OCI-LY3 (cell line): Measurements from ENCODE around the gene RNF220.

Source experiments
- H2AFZ ChIP-seq: fragments of 200-600, 300-600 bp; shearing (Covaris generic); 2 replicates; pipeline ENCODE4 v1.6.0; 2014; ENCODE audit warnings: antibody characterized with exemption, low read depth, low read length
- H3K27ac ChIP-seq: fragments of 200-600, 300-600 bp; sonication (generic); 2 replicates; pipeline ENCODE4 v1.5.1; 2014; ENCODE audit warnings: mild to moderate bottlenecking, low read length, moderate library complexity, mixed read lengths
- H3K27me3 ChIP-seq: fragments of 200-600, 300-600 bp; sonication (generic); 2 replicates; pipeline ENCODE4 v1.6.1; 2014; ENCODE audit warnings: low read depth, low read length, mixed read lengths
- H3K36me3 ChIP-seq: fragments of 200-600, 300-600 bp; sonication (generic); replicated peaks from 2 replicates; pipeline ENCODE3; 2014; ENCODE audit warnings: low read depth, low read length, mixed read lengths
- H3K4me1 ChIP-seq: fragments of 300-600, 200-600 bp; sonication (generic); 2 replicates; pipeline ENCODE4 v1.6.1; 2014; ENCODE audit warnings: low read length, mixed read lengths
- H3K4me2 ChIP-seq: fragments of 200-600, 300-600 bp; sonication (generic); 2 replicates; pipeline ENCODE4 v1.6.1; 2014; ENCODE audit warnings: low read length, mixed read lengths
- H3K4me3 ChIP-seq: fragments of 300-600, 200-600 bp; sonication (generic); 2 replicates; pipeline ENCODE4 v1.5.1; 2014; ENCODE audit warnings: antibody characterized with exemption, mild to moderate bottlenecking, low read length, moderate library complexity
- H3K79me2 ChIP-seq: fragments of 300-600, 200-600 bp; shearing (Covaris generic); 2 replicates; pipeline ENCODE4 v1.6.1; 2014; ENCODE audit warnings: mild to moderate bottlenecking, low read length, mixed read lengths
- H3K9ac ChIP-seq: fragments of 300-600, 200-600 bp; shearing (Covaris generic); 2 replicates; pipeline ENCODE4 v1.6.0; 2014; ENCODE audit warnings: mild to moderate bottlenecking, low read length, moderate library complexity
- H3K9me3 ChIP-seq: fragments of 200-600, 300-600 bp; shearing (Covaris generic); 2 replicates; pipeline ENCODE4 v1.6.1; 2014; ENCODE audit warnings: low read length, mixed read lengths; ENCODE audit not compliant: insufficient read depth
- H4K20me1 ChIP-seq: fragments of 200-600, 300-600 bp; sonication (generic); 2 replicates; pipeline ENCODE4 v1.6.1; 2016; ENCODE audit warnings: low read length, mixed read lengths; ENCODE audit not compliant: insufficient read depth
- CTCF ChIP-seq: fragments of 200-600, 300-600 bp; sonication (generic); IDR thresholded peaks from 2 replicates; pipeline ENCODE4 v1.5.1; 2014; ENCODE audit warnings: antibody characterized with exemption, low read length, low read depth
- EZH2phosphoT487 ChIP-seq: fragments of 200-600 bp; shearing (Covaris generic); IDR thresholded peaks from 2 replicates; pipeline ENCODE4 v1.6.1; 2018; ENCODE audit warnings: antibody characterized with exemption, mixed run types, low read depth

RNF220 gene

DNA sequence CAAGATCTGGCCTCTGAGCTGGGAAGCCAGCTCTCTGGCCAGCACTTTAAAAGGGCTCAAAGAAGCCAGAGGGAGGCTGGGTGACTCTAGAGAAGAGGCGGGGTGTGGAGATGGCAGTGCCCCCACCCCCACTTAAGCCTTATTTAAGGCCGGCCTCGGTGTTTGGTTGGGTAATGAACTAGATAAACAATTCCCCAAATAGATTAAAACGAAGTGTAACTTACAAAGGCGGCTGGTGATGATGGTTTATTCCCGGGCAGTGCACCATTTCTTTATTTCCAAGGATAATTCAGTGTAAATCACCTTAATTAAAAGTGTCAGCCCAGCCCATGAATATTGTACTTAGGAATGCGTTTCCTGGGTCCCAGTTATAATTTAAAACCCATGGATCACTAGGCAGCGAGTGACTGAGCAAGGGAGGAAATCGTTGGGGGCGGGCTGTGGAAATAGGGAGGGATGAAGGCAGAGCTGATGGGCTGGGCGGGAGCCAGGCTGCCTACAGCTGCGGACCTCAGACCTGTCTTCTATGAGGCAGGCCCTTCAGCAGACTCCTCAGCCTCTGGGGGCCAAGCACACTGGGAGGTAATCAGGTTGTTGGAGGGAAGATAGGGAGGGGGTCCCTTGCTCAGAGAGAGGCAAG is 214.3 kb downstream of the RNF220 start:
- no peaks in the 10 kb centered on the region for H3K4me1 ChIP-seq
- no peaks in the 10 kb centered on the region for H3K27me3 ChIP-seq
- no peak overlapping the region for H3K4me2 ChIP-seq
- no peaks in the 10 kb centered on the region for H3K36me3 ChIP-seq
- H4K20me1 ChIP-seq: no peaks in the 10 kb centered on the region
- H3K79me2 ChIP-seq: no peaks in the 10 kb centered on the region
- H3K9ac ChIP-seq: no peak overlapping the region
- no peaks in the 10 kb centered on the region for H3K9me3 ChIP-seq
- no peak overlapping the region for H2AFZ ChIP-seq
- no peak overlapping the region for H3K27ac ChIP-seq
- no peak overlapping the region for H3K4me3 ChIP-seq
- TF ChIP-seq EZH2phosphoT487 (no peak), CTCF (no peak)

- Histone ChIP-seq H3K27ac (no peak overlapping the region), H3K4me3 (no peak overlapping the region), H3K9me3 (no peaks in the 10 kb centered on the region), H2AFZ (no peak overlapping the region), H3K4me1 (no peaks in the 10 kb centered on the region), H4K20me1 (no peaks in the 10 kb centered on the region), H3K27me3 (no peaks in the 10 kb centered on the region), H3K4me2 (no peak overlapping the region), H3K36me3 (no peaks in the 10 kb centered on the region), H3K9ac (no peak overlapping the region), H3K79me2 (no peaks in the 10 kb centered on the region)
- TF ChIP-seq CTCF (no peak), EZH2phosphoT487 (no peak)
These were observed 215.0 kb downstream of the RNF220 start for GRCh38 chr1:44620072-44620471.

DNA sequence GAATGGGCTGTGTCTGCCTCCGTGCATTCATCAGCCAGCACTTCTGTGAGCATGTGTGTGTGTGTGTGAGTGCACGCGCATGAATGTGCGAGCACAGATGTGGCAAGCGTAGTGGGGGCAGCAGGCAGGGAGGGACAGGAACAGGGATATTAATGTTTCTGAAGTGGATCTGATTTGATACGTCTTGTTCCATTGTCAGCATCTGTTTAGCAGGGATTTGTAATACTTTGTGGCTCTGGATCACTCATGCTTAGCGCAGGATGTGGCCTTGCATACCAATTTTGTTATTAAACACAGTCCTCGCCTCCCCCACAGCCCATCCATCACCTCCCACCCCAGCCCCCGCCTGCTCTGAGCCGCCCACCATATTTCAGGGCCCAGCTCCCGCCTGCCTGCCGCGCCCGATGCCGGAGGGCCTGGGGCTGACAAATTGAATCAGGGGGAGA is 216.8 kb downstream of the RNF220 start:
- Histone ChIP-seq H3K9me3 (no peaks in the 10 kb centered on the region), H3K27ac (no peak overlapping the region), H3K4me3 (no peak overlapping the region), H3K79me2 (no peaks in the 10 kb centered on the region), H3K36me3 (no peaks in the 10 kb centered on the region), H4K20me1 (no peaks in the 10 kb centered on the region), H3K4me2 (no peak overlapping the region), H3K9ac (no peak overlapping the region), H3K27me3 (no peaks in the 10 kb centered on the region), H2AFZ (no peak overlapping the region), H3K4me1 (no peaks in the 10 kb centered on the region)
- no peak for TF ChIP-seq CTCF
- no peak for TF ChIP-seq EZH2phosphoT487

DNA sequence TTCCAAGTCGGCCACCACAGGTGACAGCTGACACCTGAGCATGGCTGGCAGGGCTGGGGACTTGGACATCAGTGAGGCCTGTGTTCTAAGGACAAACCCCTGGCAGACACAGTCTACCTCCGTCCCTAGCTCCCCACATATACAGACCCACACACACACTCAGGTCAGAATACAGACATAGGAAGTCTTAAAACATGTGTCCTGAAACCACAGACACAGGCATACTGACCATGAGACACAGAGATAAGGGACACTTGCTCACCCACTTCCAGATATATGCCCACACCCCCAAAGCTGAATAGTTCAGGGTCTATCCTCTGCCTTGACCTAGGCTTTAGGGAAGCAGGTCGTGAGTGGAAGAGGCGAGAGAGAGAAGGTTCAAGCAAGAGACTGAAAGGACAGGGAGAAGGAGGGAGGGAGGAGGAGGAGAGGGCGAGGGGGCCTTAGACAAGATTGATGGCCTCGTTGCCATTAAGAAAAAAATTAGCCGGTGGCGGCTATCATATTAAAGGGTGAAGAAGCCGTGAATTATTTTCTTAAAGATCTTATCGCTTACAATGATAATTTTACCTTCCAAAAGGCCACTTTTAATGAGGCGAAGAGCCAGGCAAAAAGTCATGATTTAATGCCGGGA is 219.3 kb downstream of the RNF220 start:
- Histone ChIP-seq H3K4me2 (no peak overlapping the region), H3K4me3 (no peak overlapping the region), H3K79me2 (no peaks in the 10 kb centered on the region), H2AFZ (no peak overlapping the region), H3K9me3 (no peaks in the 10 kb centered on the region), H3K27me3 (no peaks in the 10 kb centered on the region), H3K27ac (no peak overlapping the region), H4K20me1 (no peaks in the 10 kb centered on the region), H3K4me1 (no peaks in the 10 kb centered on the region), H3K9ac (no peak overlapping the region), H3K36me3 (no peaks in the 10 kb centered on the region)
- TF ChIP-seq EZH2phosphoT487 (no peak), CTCF (no peak)
